IMR-90 (cell line): Measurements from ENCODE around the gene HNRNPM. TPM values are rescaled to one million over a fixed set of nuclear protein-coding genes. Genes with fewer than 3 reads are reported as not detected.

Source experiments
- ATAC-seq: fragments of 200-7000 bp; cut with Tn5 transposase; 2 replicates; pipeline ENCODE4 v1.9.1; 2020; ENCODE audit warnings: low read depth, mild to moderate bottlenecking, moderate library complexity
- BruUV-seq: library from RNA; stranded (reverse); fragments of 400-500 nt; replicated peaks from 2 replicates; lab custom pipeline; 2021; lab: Mats Ljungman, UMichigan
- CTCF ChIA-PET: fragments of 300-600 bp; formaldehyde crosslinking; extraction: SDS; loops from one replicate; lab custom pipeline; 2021; ENCODE audit warnings: antibody characterized with exemption; lab: Yijun Ruan, JAX
- POLR2A ChIA-PET: fragments of 300-600 bp; sonication (Branson Sonifier 250); formaldehyde crosslinking; loops from one replicate; lab custom pipeline; 2022; ENCODE audit warnings: antibody characterized with exemption; ENCODE audit not compliant: unreplicated experiment; lab: Charles Lee
- DNase-seq: peaks from one replicate; pipeline ENCODE4 v3.0.0; 2013
- H2AFZ ChIP-seq: replicated peaks from 2 replicates; pipeline ENCODE3; 2013; ENCODE audit warnings: low read length, mild to moderate bottlenecking; ENCODE audit not compliant: poor library complexity
- H2AK5ac ChIP-seq: 2 replicates; pipeline ENCODE4 v1.6.1; 2013; ENCODE audit warnings: low read depth, low read length, inconsistent platforms
- H2AK9ac ChIP-seq: replicated peaks from 2 replicates; pipeline ENCODE3; 2013; ENCODE audit warnings: mild to moderate bottlenecking, low read depth, low read length, moderate library complexity; ENCODE audit not compliant: poor library complexity
- H2BK120ac ChIP-seq: 2 replicates; pipeline ENCODE4 v1.6.1; 2013; ENCODE audit warnings: low read depth, low read length, inconsistent platforms
- H2BK15ac ChIP-seq: 3 replicates; pipeline ENCODE4 v1.6.1; 2013; ENCODE audit warnings: low read depth, low read length, inconsistent platforms
- H2BK20ac ChIP-seq: 2 replicates; pipeline ENCODE4 v1.6.1; 2013; ENCODE audit warnings: low read depth, mild to moderate bottlenecking, inconsistent platforms, low read length, moderate library complexity
- H2BK5ac ChIP-seq: 2 replicates; pipeline ENCODE4 v1.6.1; 2013; ENCODE audit warnings: mild to moderate bottlenecking, low read depth, low read length, inconsistent platforms; ENCODE audit not compliant: poor library complexity, severe bottlenecking
- H3K14ac ChIP-seq: replicated peaks from 2 replicates; pipeline ENCODE4 v1.6.1; 2013; ENCODE audit warnings: low read depth, low read length, inconsistent platforms
- H3K18ac ChIP-seq: 2 replicates; pipeline ENCODE4 v1.6.1; 2013; ENCODE audit warnings: low read depth, low read length, control low read depth
- H3K23ac ChIP-seq: 2 replicates; pipeline ENCODE4 v1.6.1; 2013; ENCODE audit warnings: low read depth, low read length, inconsistent platforms
- H3K27ac ChIP-seq: 2 replicates; pipeline ENCODE4 v1.5.1; 2013; ENCODE audit warnings: mild to moderate bottlenecking, control low read depth, low read length; ENCODE audit not compliant: insufficient read depth
- H3K27me3 ChIP-seq: 2 replicates; pipeline ENCODE4 v1.6.1; 2013; ENCODE audit warnings: low read length; ENCODE audit not compliant: control insufficient read depth, insufficient read depth
- H3K36me3 ChIP-seq: 2 replicates; pipeline ENCODE4 v1.6.1; 2013; ENCODE audit warnings: low read length, mixed read lengths; ENCODE audit not compliant: control insufficient read depth, insufficient read depth
- H3K4ac ChIP-seq: 2 replicates; pipeline ENCODE4 v1.6.1; 2013; ENCODE audit warnings: low read depth, low read length, inconsistent platforms
- H3K4me1 ChIP-seq: 2 replicates; pipeline ENCODE4 v1.6.1; 2013; ENCODE audit warnings: low read length, mixed read lengths; ENCODE audit not compliant: control insufficient read depth, insufficient read depth
- H3K4me2 ChIP-seq: 2 replicates; pipeline ENCODE4 v1.6.1; 2013; ENCODE audit warnings: low read depth, mild to moderate bottlenecking, control low read depth, low read length, moderate library complexity
- H3K4me3 ChIP-seq: 2 replicates; pipeline ENCODE4 v1.5.1; 2013; ENCODE audit warnings: low read depth, mild to moderate bottlenecking, control low read depth, low read length, moderate library complexity; ENCODE audit not compliant: insufficient read depth
- H3K56ac ChIP-seq: 2 replicates; pipeline ENCODE4 v1.6.1; 2013; ENCODE audit warnings: low read length, inconsistent platforms; ENCODE audit not compliant: insufficient read depth; ENCODE audit errors: extremely low read depth
- H3K79me1 ChIP-seq, 2 experiments: 2 replicates each; pipeline ENCODE4 v1.6.1; 2013; ENCODE audit warnings: low read length in 2 of 2, inconsistent platforms in 1 of 2, low read depth in 1 of 2
- H3K9ac ChIP-seq: 2 replicates; pipeline ENCODE4 v1.6.1; 2013; ENCODE audit warnings: low read depth, low read length, control low read depth
- H3K9me1 ChIP-seq: 2 replicates; pipeline ENCODE4 v1.6.1; 2013; ENCODE audit warnings: low read length, inconsistent platforms; ENCODE audit not compliant: insufficient read depth
- H3K9me3 ChIP-seq: 2 replicates; pipeline ENCODE4 v1.6.1; 2013; ENCODE audit warnings: low read length; ENCODE audit not compliant: control insufficient read depth, insufficient read depth
- H4K20me1 ChIP-seq: 2 replicates; pipeline ENCODE4 v1.6.1; 2013; ENCODE audit warnings: low read length, inconsistent platforms; ENCODE audit not compliant: insufficient read depth
- H4K5ac ChIP-seq: 2 replicates; pipeline ENCODE4 v1.6.1; 2013; ENCODE audit warnings: mild to moderate bottlenecking, low read depth, low read length, control low read depth
- H4K8ac ChIP-seq, 2 experiments: 2 replicates each; pipeline ENCODE4 v1.6.1; 2013; ENCODE audit warnings: low read depth in 2 of 2, low read length in 2 of 2, control low read depth in 1 of 2, inconsistent platforms in 1 of 2
- H4K91ac ChIP-seq: 2 replicates; pipeline ENCODE4 v1.6.1; 2013; ENCODE audit warnings: low read depth, low read length, inconsistent platforms; ENCODE audit not compliant: insufficient read depth
- CEBPB ChIP-seq: IDR thresholded peaks from 2 replicates; pipeline ENCODE4 v1.6.1; 2012; ENCODE audit warnings: low read depth, low read length, improper control_type of control experiment
- CHD1 ChIP-seq: IDR thresholded peaks from 2 replicates; pipeline ENCODE4 v1.6.1; 2012; ENCODE audit warnings: low read depth, low read length, improper control_type of control experiment
- ELK1 ChIP-seq: fragments of 150-350 bp; IDR thresholded peaks from 2 replicates; pipeline ENCODE4 v1.6.1; 2016; ENCODE audit warnings: low read depth, mild to moderate bottlenecking, low read length, moderate library complexity, borderline replicate concordance
- FOS ChIP-seq: fragments of 150-350 bp; IDR thresholded peaks from 2 replicates; pipeline ENCODE4 v1.6.1; 2016; ENCODE audit warnings: low read depth, low read length
- MAFK ChIP-seq: IDR thresholded peaks from 2 replicates; pipeline ENCODE4 v1.6.1; 2012; ENCODE audit warnings: low read depth, low read length, improper control_type of control experiment
- MAZ ChIP-seq: IDR thresholded peaks from 2 replicates; pipeline ENCODE4 v1.6.1; 2012; ENCODE audit warnings: low read depth, mild to moderate bottlenecking, low read length, improper control_type of control experiment, moderate library complexity, borderline replicate concordance
- MXI1 ChIP-seq: IDR thresholded peaks from 2 replicates; pipeline ENCODE4 v1.6.1; 2012; ENCODE audit warnings: low read depth, mild to moderate bottlenecking, low read length, moderate library complexity, borderline replicate concordance
- NFE2L2 ChIP-seq: fragments of 150-350 bp; IDR thresholded peaks from 2 replicates; pipeline ENCODE4 v1.6.1; 2016; ENCODE audit warnings: low read depth, mild to moderate bottlenecking, low read length
- POLR2A ChIP-seq: IDR thresholded peaks from 2 replicates; pipeline ENCODE4 v1.6.1; 2012; ENCODE audit warnings: mild to moderate bottlenecking, low read depth, low read length
- RAD21 ChIP-seq: IDR thresholded peaks from 2 replicates; pipeline ENCODE4 v1.6.1; 2012; ENCODE audit warnings: low read length, improper control_type of control experiment
- RCOR1 ChIP-seq: IDR thresholded peaks from 2 replicates; pipeline ENCODE4 v1.6.1; 2012; ENCODE audit warnings: mild to moderate bottlenecking, low read length, improper control_type of control experiment; ENCODE audit not compliant: insufficient replicate concordance
- RFX5 ChIP-seq: IDR thresholded peaks from 2 replicates; pipeline ENCODE4 v1.8.0; 2012; ENCODE audit warnings: low read depth, mild to moderate bottlenecking, low read length, moderate library complexity
- SMC3 ChIP-seq: fragments of 150-350 bp; IDR thresholded peaks from 2 replicates; pipeline ENCODE4 v1.6.1; 2016; ENCODE audit warnings: low read depth, mild to moderate bottlenecking, antibody characterized with exemption, low read length, moderate library complexity
- WGBS, 2 experiments: methylation state at CpG; one replicate each; pipeline versions ENCODE4 v1.1.5 to v1.1.7; 2013; ENCODE audit warnings: missing lambda C conversion rate in 2 of 2; ENCODE audit not compliant: insufficient read length in 1 of 2; ENCODE audit errors: extremely low coverage in 2 of 2; 5-methylcytosine and 5-hydroxymethylcytosine counted together
- dilution Hi-C: fragments of 300-500 bp; cut with HindIII; formaldehyde crosslinking; loops from one replicate; pipeline ENCODE4 v1.14.3; 2018; ENCODE audit warnings: low sequenced_read_pairs; ENCODE audit not compliant: unreplicated experiment
- in situ Hi-C: fragments of 300-500 bp; cut with MboI; formaldehyde crosslinking; loops from 3 replicates; pipeline ENCODE4 v1.14.3; 2019; ENCODE audit warnings: low sequenced_read_pairs, inconsistent platforms, mixed read lengths
- intact Hi-C: fragments of 100-400 bp; cut with micrococcal nuclease; formaldehyde crosslinking; loops from 2 replicates; pipeline ENCODE4 v1.10.0; 2022
- polyA plus RNA-seq, 3 experiments: library from polyadenylated mRNA; depleted of rRNA; stranded (reverse); fragments of >200 nt; gene quantifications; 2 replicates each; pipeline ENCODE4 v1.2.3, GENCODE V29; 2012; ENCODE audit warnings: low replicate concordance in 1 of 3
- total RNA-seq: library from RNA; depleted of rRNA; stranded (reverse); fragments of >200 nt; gene quantifications from 2 replicates; pipeline ENCODE4 v1.2.3, GENCODE V29; 2012
- TF ChIP-seq, protein P1 (sequence below): fragments of 150-350 bp; IDR thresholded peaks from 2 replicates; pipeline ENCODE4 v1.6.1; 2017; ENCODE audit warnings: mild to moderate bottlenecking, antibody characterized with exemption, low read length, low read depth
- TF ChIP-seq, protein P2 (sequence below): conservative IDR thresholded peaks from 2 replicates; pipeline ENCODE4 v1.5.1; 2012; ENCODE audit warnings: mild to moderate bottlenecking, low read depth, low read length, improper control_type of control experiment

The HNRNPM gene
- total and polyA plus RNA-seq, 2 of the 4 experiments (the other 2 are of a cell fraction) = 75.6 to 197 TPM

DNA sequence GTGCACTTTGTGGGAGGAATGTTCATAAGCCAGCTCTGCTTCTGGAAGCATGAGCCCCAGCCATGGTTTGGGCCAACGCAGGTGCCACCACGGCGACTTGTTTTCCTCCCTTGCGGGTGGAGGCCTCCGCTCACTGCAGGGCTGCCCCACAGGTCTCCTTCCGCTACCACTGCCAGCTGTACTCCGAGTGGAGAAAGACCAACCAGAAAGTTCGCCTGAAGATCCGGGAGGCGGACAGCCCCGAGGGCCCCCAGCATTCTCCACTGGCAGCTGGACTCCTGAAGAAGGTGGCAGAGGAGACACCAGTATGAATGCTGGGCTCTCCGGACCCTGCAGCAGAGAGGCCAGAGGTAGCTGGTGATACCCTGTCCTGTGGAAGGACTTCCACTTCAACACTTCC is 6.5 kb upstream of the HNRNPM start:
- no peak overlapping the region for H3K4me3 ChIP-seq
- no peaks in the 10 kb centered on the region for H3K9me1 ChIP-seq
- H3K27ac ChIP-seq = no peak overlapping the region
- no peak overlapping the region for H3K23ac ChIP-seq
- H2AFZ ChIP-seq = no peak overlapping the region
- H3K4ac ChIP-seq = no peak overlapping the region
- no peak overlapping the region for H3K14ac ChIP-seq
- H3K9me3 ChIP-seq = no peaks in the 10 kb centered on the region
- H2BK15ac ChIP-seq = no peak overlapping the region
- ATAC-seq = no peak
- WGBS, 2 experiments = 100% methylated on average over 2 of the region's 12 CpGs; no CpG with 5 or more reads in 1 of the 2 experiments
- no peaks in the 10 kb centered on the region for H3K79me1 ChIP-seq
- no peaks in the 10 kb centered on the region; the same call in 1 of the 2 replicates for H3K36me3 ChIP-seq
- no peak overlapping the region for H3K18ac ChIP-seq
- POLR2A ChIA-PET = no interaction called here
- CTCF ChIA-PET = no interaction called here
- H4K91ac ChIP-seq = no peak overlapping the region
- no peak overlapping the region for H2BK20ac ChIP-seq
- H3K27me3 ChIP-seq = no peaks in the 10 kb centered on the region
- H4K8ac ChIP-seq = no peak overlapping the region
- H4K5ac ChIP-seq = no peak overlapping the region
- no peak overlapping the region for H2BK5ac ChIP-seq
- intact Hi-C loops (no loop called here), in situ Hi-C loops (no loop called here), dilution Hi-C loops (no loop called here)
- no peak for DNase-seq
- peak overlapping the region; percentile 28 for H2AK9ac ChIP-seq
- no peak for TF ChIP-seq MAFK
- TF ChIP-seq CHD1 = no peak
- TF ChIP-seq POLR2A = no peak
- no peak for TF ChIP-seq ELK1
- TF ChIP-seq, protein P1, sequence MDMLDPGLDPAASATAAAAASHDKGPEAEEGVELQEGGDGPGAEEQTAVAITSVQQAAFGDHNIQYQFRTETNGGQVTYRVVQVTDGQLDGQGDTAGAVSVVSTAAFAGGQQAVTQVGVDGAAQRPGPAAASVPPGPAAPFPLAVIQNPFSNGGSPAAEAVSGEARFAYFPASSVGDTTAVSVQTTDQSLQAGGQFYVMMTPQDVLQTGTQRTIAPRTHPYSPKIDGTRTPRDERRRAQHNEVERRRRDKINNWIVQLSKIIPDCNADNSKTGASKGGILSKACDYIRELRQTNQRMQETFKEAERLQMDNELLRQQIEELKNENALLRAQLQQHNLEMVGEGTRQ = no peak
- TF ChIP-seq MAZ = no peak
- no peak for TF ChIP-seq RFX5
- no peak for TF ChIP-seq FOS
- no peak for TF ChIP-seq CEBPB
- TF ChIP-seq, protein P2, sequence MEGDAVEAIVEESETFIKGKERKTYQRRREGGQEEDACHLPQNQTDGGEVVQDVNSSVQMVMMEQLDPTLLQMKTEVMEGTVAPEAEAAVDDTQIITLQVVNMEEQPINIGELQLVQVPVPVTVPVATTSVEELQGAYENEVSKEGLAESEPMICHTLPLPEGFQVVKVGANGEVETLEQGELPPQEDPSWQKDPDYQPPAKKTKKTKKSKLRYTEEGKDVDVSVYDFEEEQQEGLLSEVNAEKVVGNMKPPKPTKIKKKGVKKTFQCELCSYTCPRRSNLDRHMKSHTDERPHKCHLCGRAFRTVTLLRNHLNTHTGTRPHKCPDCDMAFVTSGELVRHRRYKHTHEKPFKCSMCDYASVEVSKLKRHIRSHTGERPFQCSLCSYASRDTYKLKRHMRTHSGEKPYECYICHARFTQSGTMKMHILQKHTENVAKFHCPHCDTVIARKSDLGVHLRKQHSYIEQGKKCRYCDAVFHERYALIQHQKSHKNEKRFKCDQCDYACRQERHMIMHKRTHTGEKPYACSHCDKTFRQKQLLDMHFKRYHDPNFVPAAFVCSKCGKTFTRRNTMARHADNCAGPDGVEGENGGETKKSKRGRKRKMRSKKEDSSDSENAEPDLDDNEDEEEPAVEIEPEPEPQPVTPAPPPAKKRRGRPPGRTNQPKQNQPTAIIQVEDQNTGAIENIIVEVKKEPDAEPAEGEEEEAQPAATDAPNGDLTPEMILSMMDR = no peak
- no peak for TF ChIP-seq SMC3
- no peak for TF ChIP-seq NFE2L2
- TF ChIP-seq RCOR1 = no peak
- TF ChIP-seq MXI1 = no peak
- TF ChIP-seq RAD21 = no peak
- no peak overlapping the region for H2BK120ac ChIP-seq
- no peak overlapping the region for H3K4me2 ChIP-seq
- no peaks in the 10 kb centered on the region for H4K20me1 ChIP-seq
- no peak overlapping the region for H3K56ac ChIP-seq
- H3K9ac ChIP-seq = no peak overlapping the region
- no peaks in the 10 kb centered on the region for H3K4me1 ChIP-seq
- BruUV-seq = no TSS peak
- H2AK5ac ChIP-seq = no peak overlapping the region
